GM21447 (cell line): ENCODE results near the gene PDGFA.

Source experiments
- ATAC-seq: cut with Tn5 transposase; IDR thresholded peaks from one replicate; pipeline ENCODE4 v1.9.1; 2021; ENCODE audit not compliant: unreplicated experiment

Gene PDGFA

DNA sequence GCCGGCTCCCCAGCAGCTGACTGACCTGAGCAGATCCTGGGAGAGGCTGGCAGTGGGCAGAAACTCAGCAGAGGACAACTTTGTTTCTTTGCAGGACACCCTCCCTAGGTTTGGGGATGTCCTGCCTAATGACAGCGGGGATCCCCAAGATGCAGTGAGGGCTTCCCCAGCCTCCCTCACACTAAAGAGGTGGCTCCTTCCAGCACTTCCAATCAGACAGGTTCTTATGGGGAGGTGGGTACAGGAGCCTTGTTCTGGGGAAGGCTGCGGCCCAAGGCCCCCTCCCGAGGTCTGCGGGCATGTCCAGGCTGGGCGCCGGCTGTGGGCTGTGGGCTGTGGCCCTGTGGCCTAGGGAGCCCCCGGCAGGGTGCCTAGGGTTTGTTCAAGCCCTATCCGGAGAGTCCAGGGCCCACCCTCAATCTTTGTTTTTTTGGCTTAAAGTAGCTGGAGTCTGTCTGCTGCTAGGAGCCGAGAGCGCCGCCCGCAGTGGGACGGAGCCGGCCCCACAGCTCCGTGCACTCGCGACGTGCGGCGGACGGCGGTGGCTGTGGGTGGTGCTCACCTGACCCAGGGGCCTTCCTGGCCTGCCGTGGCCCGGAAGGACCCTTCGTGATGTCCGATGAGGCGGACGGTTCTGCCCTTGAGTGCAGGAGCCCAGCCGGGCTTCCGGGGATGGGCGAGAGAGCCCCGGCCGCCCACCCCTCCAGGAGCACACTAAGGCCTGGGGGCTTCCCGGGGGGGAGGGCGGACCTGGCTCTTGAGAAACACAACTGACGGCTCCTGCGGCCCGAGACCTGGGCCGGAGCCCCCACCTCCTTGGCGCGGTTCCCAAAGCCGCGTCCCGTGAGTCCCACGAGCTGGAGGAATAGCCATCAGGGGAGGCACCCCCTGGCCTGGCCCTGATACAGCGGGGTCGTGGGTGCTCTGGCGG is 57.2 kb downstream of the PDGFA start:
- ATAC-seq: no peak

DNA sequence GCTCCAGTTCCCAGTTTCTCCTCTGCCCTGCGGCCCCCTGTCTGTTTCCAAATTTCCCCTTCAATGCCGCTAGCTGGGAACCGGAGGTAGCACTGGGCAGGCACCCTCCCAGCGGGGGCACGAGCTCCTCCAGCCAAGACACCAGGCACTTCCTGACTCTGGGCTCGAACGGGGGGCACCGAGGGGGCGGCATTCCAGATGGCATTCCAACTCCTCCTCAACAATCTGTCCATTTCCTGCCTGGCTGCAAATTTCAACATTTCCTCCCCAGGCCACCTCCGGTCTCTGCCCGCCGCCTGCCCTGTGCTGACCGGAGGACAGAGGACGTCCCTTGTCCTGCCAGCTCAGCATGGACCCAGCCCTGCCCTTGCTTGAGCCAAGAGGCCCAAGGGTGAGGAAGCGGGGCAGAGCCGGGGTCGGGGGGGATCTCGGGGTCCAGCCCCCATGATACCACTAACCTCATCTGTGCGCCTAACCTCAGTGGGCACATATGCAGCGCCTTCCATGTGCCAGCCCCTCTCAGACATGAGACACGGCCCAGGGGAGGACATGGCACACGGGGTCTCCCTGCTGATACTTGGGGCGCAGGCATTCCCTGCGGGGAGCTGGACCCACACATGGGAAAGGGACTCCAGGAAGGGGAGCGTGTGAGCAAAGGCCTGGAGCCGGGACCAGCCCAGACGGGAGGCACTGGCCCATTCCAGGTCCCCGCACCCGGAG is 58.0 kb downstream of the PDGFA start:
- ATAC-seq: no peak

DNA sequence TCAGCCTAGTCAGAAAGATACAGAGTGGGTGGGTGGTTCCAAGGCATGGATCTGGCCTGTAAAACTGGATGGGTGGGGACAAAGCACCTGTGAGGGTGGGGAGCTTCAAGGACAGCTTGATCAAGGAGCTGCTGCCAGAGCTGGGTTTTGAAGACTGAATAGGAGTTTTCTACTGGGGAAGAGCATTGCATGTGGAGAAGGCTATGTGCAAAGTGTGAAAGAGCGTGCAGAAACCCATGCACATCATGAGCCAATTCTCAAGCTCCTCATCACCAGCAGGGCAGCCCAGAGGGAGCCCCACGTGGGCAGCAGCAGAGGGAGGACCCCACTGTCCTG is 58.6 kb downstream of the PDGFA start:
- ATAC-seq: no peak

DNA sequence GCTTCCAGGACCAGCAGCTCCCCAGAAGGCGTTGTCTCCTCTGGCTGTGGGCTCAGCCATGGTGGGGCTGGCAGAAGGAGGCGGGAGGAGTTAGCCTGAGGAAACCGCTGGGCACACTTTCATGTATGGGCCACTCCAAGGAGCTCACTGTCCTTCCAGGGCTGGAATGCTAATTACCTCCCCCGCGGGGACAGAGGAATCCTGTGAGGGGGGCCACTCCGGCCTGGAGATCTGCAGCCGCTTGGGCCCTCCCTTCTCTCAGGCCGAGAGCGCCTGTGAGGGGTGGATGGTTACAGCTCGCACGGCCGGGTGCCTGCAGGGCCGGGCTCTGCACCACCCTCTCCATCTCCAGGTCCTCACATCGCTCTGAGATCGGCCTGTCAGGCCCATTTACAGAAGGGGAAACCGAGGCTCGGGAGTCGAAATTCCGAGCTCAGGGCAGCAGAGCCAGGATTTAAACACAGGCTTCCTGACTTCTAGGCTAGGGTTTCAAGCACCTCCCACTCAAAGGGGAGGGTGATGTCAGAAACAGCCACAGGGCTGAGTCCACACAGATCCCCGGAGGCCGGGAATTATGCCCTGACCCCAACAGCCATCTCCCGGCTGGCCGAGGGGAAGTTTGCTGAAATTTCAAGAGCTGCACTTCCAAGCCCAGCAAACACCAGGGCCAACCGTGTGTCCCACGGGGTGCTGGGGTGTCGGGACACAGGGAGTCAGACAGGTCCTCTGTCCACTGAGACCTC is 59.1 kb downstream of the PDGFA start:
- ATAC-seq: no peak

DNA sequence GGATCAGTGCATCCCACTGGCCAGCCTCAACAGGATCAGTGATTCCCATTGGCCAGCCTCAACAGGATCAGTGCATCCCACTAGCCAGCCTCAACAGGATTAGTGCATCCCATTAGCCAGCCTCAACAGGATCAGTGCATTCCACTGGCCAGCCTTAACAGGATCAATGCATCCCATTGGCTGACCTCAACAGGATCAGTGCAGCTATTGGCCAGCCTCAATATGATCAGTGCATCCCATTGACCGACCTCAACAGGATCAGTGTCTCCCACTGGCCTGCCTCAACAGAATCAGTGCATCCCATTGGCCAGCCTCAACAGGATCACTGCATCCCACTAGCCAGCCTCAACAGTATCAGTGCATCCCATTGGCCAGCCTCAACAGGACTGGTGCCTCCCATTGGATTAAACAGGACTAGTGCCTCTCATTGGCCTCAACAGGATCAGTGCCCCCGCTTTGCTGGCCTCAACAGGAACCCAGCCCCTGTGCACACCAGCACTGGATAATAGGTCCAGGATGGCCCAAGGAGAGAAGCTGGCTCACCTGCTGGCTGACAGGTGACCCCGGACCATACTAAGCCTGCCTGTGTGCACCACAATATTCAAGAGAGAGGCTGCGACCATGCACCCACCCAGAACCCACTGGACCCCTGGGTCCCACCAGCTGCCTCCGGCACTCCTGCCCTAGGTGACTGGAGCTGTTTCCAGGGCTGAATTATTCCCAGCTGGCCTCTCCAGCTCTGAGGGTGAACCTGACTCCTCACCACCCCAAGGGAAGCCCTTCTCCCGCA is 59.9 kb downstream of the PDGFA start:
- no peak for ATAC-seq

DNA sequence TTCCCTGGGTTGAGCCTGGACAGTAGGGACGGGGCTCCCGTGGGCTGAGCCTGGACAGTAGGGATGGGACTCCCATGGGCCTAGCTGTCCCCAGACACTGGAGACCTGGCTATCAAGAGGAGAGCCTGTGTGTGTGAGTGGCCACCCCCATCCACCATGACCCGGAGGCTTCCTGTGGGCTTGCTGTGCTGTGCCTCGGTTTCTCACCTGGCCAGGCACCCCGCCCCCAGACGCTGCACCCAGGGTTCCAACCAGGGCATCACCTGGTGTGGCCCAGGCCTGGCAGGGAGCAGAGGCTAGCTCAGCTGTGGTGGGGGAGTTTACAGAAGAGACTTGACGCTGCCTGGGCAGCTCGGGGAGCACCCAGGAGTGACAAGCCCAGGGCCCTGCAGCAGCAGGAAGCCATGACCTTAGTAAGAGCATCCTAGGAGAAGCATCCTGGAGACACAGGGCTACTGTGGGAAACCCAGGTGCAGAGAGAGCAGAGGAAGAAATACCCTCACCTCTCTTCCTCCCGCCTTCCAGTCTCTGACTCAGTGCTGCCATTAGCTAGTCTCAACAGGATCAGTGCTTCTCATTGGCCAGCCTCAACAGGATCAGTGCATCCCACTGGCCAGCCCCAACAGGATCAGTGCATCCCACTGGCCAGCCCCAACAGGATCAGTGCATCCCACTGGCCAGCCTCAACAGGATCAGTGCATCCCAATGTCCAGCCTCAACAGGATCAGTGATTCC is 61.0 kb downstream of the PDGFA start:
- ATAC-seq: no peak

DNA sequence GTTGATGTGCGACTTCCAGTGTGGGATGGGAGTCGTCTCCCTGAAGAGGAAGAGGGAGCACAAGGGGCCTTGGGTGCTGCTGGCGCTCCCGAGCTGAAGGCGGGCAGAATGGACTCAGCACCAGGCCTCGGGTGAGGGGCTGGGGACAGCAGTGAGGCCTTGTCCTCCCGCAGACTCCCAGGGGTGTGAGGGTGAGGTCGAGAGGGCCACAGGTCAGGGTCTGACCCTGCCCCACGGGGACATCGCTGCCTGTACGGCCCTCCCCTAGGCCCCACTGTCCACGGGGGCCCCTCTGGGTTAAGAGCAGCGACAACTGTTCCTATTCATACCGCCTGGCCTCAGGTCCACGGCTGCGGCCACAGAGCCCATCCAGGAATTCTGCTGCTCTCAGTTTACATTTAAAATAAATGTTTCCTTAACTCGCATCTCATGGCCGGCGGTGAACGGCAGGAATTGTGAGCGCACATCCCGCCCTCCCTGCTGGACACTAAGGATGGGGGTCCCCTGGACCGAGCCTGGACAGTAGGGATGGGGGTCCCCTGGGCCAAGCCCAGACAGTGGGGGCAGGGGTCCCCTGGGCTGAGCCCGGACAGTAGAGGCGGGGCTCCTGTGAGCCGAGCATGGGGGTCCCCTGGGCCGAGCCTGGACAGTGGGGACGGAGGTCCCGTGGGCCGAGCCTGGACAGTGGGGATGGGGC is 61.7 kb downstream of the PDGFA start:
- ATAC-seq: no peak

DNA sequence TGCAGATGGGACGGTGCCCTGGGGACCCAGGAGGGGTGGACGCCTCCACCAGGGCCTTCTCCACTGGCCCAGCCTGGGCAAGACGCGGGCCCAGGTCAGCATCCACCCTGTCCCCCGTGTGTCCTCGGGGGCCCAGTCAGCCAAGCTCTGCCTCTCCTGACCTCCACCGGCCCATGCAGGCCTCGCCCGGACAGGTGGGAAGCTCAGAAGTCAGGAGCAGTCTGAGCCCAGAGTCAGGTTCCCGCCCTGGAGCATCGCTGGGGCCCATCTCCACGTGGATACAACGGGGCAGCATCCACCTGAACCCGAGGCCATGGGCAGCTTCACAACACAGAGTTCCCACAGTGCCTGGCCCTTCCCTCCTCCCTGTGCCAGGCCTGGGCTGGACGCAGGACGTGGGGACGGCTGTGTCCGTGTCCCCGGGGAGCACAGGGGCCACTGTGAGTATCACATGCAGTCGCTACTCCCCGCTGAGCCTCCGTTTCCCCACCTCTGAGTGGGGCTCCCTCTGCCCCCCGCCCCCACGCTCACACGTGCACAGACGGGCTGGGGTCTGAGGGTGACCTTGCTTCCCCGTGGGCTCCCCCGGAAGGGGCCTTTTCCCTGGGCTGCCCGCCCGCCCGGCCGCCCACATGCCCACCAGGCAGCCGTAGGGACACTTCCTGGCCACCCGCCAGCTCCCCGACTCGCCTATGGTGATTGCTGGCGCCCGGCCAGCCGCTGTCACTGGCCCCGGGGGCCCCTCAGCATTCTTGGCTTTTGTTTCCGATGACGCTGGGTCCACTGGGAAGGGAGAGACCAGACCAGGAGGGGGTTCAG is 64.3 kb downstream of the PDGFA start:
- no peak for ATAC-seq

DNA sequence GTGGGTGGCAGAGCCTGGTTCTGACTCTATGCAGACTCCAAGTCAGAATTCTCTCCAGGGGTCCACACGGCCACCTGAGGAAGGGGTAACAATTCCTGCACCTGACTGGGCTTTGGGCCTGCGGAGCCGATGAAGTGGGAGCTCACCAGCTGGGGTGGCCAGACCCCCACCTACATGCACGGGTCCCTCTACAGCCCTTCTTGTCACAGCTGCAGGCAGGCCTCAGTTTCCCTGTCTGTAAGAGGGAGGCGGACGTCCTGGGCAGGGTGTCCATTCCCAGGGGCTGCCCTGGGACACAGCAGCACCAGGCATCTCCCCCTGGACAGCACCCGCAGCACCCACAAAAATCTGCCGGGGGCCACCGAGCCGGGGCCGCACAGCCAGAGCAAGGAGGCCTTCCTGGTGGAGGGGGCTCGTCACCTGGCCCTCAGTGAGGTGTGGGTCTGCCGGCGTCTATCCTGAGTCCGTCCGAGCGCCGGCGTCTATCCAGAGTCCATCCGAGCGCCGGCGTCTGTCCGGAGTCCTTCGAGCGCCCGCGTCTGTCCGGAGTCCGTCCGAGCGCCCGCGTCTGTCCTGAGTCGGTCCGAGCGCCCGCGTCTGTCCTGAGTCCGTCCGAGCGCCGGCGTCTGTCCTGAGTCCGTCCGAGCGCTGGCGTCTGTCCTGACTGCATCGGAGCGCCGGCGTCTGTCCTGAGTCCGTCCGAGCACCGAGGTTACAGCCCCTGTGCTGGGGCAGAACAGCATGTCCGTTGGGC is 65.1 kb downstream of the PDGFA start:
- no peak for ATAC-seq

DNA sequence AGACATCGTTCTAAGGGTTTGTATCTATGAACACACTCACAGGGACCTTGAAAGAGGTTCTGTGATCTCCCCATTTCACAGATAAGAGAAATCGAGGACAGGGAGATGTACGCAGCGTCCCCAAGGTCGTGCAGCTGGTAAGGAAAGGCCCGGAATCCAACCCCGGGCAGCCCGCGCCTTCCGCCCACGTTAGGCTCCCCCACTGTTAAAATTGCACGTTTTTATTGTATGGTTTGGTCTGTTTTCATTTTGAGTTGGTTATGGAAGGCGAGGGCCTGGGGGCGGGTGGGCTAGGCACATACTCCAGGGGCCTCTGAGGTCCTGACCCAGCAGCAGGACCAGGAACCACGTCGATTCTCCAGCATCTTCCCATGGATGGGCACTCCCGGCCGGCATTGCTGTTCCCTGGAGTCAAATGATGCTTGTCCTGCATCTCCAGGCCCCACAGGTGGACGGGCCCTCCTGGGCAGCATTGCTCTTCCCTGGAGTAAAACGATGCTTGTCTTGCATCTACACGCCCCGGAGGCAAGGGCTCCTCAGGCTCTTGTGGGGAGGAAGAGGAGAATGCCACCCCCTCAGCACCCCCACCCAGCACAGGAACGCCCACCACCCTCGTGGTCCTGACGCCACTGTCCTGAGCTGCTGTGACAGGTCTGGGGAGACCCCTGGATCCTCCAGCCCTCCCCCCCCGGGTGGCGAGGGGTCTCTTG is 65.9 kb downstream of the PDGFA start:
- no peak for ATAC-seq

DNA sequence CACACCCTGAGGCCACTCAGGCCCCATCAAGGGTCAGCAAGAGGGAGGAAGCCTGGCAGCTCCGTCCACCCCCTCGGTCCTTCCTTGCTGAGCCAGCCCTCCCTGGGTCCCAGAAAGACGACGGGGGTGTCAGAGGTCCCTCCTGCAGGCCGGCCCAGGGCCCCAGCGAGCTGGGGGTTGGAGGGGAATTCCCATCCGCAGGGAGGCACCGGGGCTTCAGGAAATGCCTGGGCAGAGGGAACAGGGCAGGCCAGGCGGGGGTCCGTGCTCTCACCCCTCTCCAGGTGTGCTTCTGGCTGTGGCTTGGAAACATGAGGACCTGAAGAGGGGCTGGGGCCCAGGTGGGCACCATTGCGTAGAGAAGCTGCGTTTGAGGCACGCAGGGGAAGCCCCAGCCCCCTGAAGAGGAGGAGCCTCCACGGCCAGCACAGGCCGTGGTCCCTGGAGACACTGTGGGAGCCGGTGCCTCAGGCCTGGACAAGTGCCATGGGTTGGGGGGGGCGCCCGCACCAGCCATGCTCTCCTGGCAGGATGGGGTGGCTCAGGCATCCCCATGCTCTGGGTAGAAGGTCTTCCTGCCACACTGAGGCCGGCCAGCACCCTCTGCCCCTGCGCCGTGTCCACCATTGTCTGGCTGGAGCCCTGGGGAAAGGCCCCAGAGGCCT is 66.7 kb downstream of the PDGFA start:
- no peak for ATAC-seq

DNA sequence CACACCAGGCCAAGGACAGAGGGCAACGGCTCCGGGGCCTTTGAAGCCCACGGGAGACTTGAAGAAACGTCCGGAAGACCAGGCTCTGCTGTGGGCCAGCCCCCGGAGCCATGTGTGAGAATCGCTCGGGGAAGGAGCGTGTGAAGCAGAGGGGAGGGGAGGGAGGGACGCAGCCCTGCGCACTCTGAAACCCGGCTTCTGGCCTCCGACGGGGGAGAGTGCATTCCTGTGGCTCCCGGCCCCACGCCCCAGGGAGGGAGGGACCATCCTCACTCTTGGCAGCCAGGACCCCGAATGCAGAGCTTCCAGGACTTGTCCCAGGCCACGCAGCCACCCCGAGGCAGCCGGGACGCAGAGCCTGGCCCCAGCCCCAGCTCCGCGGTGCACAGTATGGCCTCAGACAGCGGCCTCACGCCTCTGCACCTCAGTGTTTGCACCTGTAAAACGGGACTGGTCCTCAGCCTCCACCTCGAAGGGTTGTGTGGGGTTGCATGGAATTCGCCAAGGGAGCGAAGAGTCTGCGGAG is 67.4 kb downstream of the PDGFA start:
- no peak for ATAC-seq

DNA sequence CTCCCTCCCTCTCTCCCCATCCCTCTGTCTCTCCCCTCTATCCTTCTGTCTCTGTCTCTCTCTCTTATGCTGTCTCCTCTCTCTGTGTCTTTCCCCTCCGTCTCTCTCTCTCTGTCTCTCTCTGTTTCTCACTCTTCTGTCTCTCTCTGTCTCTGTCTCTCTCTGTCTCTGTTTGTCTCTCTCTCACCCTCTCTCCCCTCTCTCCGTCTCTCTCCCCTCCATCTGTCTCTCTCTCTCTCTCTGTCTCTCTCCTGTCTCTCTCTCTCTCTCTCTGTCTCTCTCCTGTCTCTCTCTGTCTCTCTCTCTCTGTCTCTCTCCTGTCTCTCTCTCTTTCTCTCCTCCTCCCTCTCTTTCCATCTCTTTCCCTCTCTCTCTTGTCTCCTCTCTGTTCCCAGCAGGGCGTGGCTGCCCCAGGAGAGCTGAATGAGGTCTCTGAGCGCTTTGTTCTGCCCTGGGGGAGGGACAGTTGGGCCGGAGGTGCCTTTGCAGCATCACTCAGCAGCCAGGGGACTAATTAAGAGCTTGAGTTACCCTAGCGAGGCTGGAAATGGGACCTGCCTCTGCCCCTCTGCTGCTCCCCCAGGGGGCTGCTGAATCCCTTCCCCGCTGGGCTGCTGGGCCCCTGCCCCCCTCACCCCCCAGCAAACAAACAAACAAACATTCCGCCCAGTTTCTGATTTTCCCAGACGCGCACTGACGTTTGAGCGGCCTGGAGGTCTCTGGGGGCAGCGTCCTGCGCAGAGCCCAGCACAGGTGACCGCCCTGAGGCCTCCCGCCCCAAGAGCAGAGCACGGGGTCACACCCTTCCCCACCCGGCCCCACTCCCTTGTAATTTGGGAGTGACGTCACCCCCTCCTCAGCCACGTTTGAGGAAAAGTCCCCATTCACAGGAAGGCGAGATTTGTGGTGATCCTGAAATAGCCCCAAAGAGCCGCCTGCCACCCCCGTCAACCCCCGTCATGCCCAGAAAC is 68.1 kb downstream of the PDGFA start:
- no peak for ATAC-seq

DNA sequence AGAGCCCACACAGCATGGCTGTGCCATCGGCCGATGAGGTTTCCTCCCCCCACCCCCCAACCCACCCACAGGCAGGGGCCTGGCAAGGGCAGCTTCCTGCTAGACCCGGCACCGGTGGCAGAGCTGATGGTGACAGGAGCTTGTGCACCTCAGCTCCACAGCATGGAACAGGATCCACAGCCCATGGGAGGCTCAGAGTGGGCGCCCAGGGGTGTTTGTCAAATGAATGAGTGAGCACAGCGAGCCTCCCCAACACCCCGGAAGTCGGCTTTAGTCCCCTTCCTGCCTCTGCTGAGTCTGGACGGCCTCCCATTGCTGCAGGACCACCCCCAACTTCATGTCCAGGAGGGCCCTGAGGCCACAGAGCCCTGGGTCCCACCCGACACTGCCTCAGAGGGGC is 68.9 kb downstream of the PDGFA start:
- ATAC-seq: no peak

DNA sequence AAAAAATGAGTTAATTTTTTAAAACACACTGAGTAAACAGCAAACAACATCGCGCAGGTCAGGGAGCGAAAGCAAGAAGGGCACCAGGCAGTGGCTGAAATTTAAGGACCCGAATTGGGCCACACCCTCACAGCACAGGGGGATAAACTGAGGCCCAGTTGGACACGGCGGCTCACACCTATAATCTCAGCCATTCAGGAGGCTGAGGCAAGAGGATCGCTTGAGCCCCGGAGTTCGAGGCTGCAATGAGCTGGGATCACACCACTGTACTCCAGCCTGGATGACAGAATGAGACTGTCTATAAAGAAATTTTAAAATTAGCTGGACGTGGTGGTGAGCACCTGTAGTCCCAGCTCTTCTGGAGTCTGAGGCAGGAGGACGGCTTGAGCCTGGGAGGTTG is 69.6 kb downstream of the PDGFA start:
- ATAC-seq: no peak
